Neural cell (in vitro differentiated cells): Measurements from ENCODE around the gene IL13RA1. TPM values are rescaled to one million over a fixed set of nuclear protein-coding genes. Genes with fewer than 3 reads are reported as not detected.

Source experiments
- H2AFZ ChIP-seq: fragments of 200-600, 300-800 bp; sonication (generic), shearing (Covaris generic); 2 replicates; pipeline ENCODE4 v1.6.0; 2014; ENCODE audit warnings: low read depth, mild to moderate bottlenecking, antibody characterized with exemption, low read length, moderate library complexity
- H3F3A ChIP-seq: fragments of 200-600 bp; shearing (Covaris generic); 2 replicates; pipeline ENCODE4 v1.6.1; 2016; ENCODE audit warnings: mild to moderate bottlenecking, moderate library complexity, mixed read lengths, antibody characterized with exemption, low read length; ENCODE audit not compliant: insufficient read depth, poor library complexity, severe bottlenecking
- H3K27ac ChIP-seq: fragments of 200-600, 300-800 bp; sonication (generic), shearing (Covaris generic); 2 replicates; pipeline ENCODE4 v1.5.1; 2014; ENCODE audit warnings: mild to moderate bottlenecking, low read length, moderate library complexity
- H3K27me3 ChIP-seq: fragments of 300-800, 200-600 bp; sonication (generic), shearing (Covaris generic); 2 replicates; pipeline ENCODE4 v1.6.0; 2014; ENCODE audit warnings: mild to moderate bottlenecking, low read depth, low read length, moderate library complexity; ENCODE audit not compliant: insufficient read depth
- H3K36me3 ChIP-seq: fragments of 300-800, 200-600 bp; sonication (generic), shearing (Covaris generic); 2 replicates; pipeline ENCODE4 v1.5.1; 2014; ENCODE audit warnings: mild to moderate bottlenecking, antibody characterized with exemption, low read length, moderate library complexity; ENCODE audit not compliant: insufficient read depth
- H3K4me2 ChIP-seq: fragments of 300-800, 200-600 bp; sonication (generic), shearing (Covaris generic); 2 replicates; pipeline ENCODE4 v1.6.0; 2014; ENCODE audit warnings: mild to moderate bottlenecking, low read length
- H3K4me3 ChIP-seq: fragments of 300-800, 200-600 bp; sonication (generic), shearing (Covaris generic); 2 replicates; pipeline ENCODE4 v1.5.1; 2014; ENCODE audit warnings: mild to moderate bottlenecking, low read length, moderate library complexity
- H3K79me2 ChIP-seq: fragments of 200-600 bp; shearing (Covaris generic); replicated peaks from 2 replicates; pipeline ENCODE4 v1.6.0; 2014; ENCODE audit warnings: mild to moderate bottlenecking, low read length, moderate library complexity; ENCODE audit not compliant: insufficient read depth
- H3K9ac ChIP-seq: fragments of 300-800, 200-600 bp; sonication (generic), shearing (Covaris generic); 2 replicates; pipeline ENCODE4 v1.6.1; 2016; ENCODE audit warnings: mild to moderate bottlenecking, low read length, mixed read lengths
- H3K9me2 ChIP-seq: fragments of 200-600 bp; shearing (Covaris generic); 2 replicates; pipeline ENCODE4 v1.6.1; 2016; ENCODE audit warnings: mild to moderate bottlenecking, low read length, mixed read lengths; ENCODE audit not compliant: insufficient read depth
- H3K9me3 ChIP-seq: fragments of 200-600, 300-800 bp; sonication (generic), shearing (Covaris generic); 2 replicates; pipeline ENCODE4 v1.6.1; 2016; ENCODE audit warnings: mild to moderate bottlenecking, mixed run types, low read length, moderate library complexity, mixed read lengths
- H4K20me1 ChIP-seq: fragments of 200-600 bp; shearing (Covaris generic); 2 replicates; pipeline ENCODE4 v1.6.1; 2016; ENCODE audit warnings: mild to moderate bottlenecking, mixed run types; ENCODE audit not compliant: insufficient read depth
- EP300 ChIP-seq: fragments of 450-650 bp; conservative IDR thresholded peaks from 2 replicates; pipeline ENCODE4 v1.6.1; 2014; ENCODE audit warnings: antibody characterized with exemption, mild to moderate bottlenecking, moderate library complexity; ENCODE audit not compliant: poor library complexity, severe bottlenecking
- EZH2 ChIP-seq: fragments of 200-600, 300-800 bp; shearing (Covaris generic), sonication (generic); IDR thresholded peaks from 2 replicates; pipeline ENCODE4 v1.6.1; 2014; ENCODE audit warnings: antibody characterized with exemption, low read length, borderline replicate concordance, mild to moderate bottlenecking; ENCODE audit not compliant: insufficient read depth, poor library complexity, severe bottlenecking
- MXI1 ChIP-seq: fragments of 450-650 bp; conservative IDR thresholded peaks from 2 replicates; pipeline ENCODE4 v1.6.1; 2014; ENCODE audit warnings: antibody characterized with exemption, mild to moderate bottlenecking; ENCODE audit not compliant: poor library complexity, severe bottlenecking
- POLR2AphosphoS5 ChIP-seq: IDR thresholded peaks from 2 replicates; pipeline ENCODE4 v1.6.1; 2012
- RAD21 ChIP-seq: fragments of 450-650 bp; conservative IDR thresholded peaks from 2 replicates; pipeline ENCODE4 v1.6.1; 2014; ENCODE audit warnings: antibody characterized with exemption, mild to moderate bottlenecking, moderate library complexity
- SMC3 ChIP-seq: fragments of 450-650 bp; conservative IDR thresholded peaks from 2 replicates; pipeline ENCODE4 v1.6.1; 2014; ENCODE audit warnings: antibody characterized with exemption, mild to moderate bottlenecking, moderate library complexity; ENCODE audit not compliant: poor library complexity
- TAF1 ChIP-seq: IDR thresholded peaks from 2 replicates; pipeline ENCODE4 v1.6.1; 2012; ENCODE audit warnings: low read depth
- polyA plus RNA-seq: library from polyadenylated mRNA; depleted of rRNA; stranded (reverse); fragments of >200 nt; gene quantifications from 2 replicates; pipeline ENCODE4 v1.2.3, GENCODE V29; 2014
- TF ChIP-seq, protein P1 (sequence below): fragments of 450-650 bp; IDR thresholded peaks from 2 replicates; pipeline ENCODE4 v1.5.1; 2014; ENCODE audit warnings: antibody characterized with exemption, mild to moderate bottlenecking, moderate library complexity; ENCODE audit not compliant: poor library complexity, severe bottlenecking
- TF ChIP-seq, protein P2 (sequence below): IDR thresholded peaks from 2 replicates; pipeline ENCODE4 v1.6.1; 2012; ENCODE audit warnings: borderline replicate concordance

IL13RA1 gene
- polyA plus RNA-seq, 1 donor from 2014 or later, result 0.30 TPM

DNA sequence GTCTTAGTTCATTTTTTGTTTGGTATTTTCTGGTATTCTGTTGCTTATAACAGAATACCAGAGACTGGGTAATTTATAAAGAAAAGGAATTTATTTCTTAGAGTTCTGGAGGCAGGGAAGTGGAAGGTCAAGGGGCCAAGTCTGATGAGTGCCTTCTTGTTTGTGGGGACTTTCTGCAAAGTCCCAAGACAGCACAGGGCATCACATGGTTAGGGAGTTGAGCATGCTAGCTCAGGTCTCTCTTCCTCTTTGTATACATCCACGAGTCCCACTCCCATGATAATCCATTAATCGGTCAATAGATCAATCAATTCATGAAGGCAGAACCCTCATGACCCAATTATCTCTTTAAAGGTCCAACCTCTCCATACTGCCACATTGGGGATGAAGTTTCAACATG is 31.1 kb downstream of the IL13RA1 start:
- Histone ChIP-seq H3K9me3 (no peaks in the 10 kb centered on the region), H3K27me3 (no peaks in the 10 kb centered on the region), H3K36me3 (no peaks in the 10 kb centered on the region)

DNA sequence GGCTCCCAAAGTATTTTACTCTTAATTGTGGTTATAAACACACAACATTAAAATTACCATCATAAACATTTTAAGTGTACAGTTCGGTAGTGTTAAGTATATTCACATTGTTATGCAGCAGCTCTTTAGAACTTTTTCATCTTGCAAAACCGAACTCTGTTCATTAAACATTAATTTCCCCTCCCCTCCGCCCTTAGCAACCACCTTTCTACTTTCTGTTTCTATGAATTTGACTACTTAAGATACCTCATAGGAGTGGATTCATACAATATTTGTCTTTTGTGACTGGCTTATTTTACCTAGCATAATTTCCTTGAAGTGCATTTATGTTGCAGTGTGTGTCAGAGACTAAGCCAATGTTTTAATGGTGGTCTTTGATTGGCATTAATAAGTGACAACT is 32.6 kb downstream of the IL13RA1 start:
- Histone ChIP-seq H3K27ac (no peak overlapping the region), H4K20me1 (no peaks in the 10 kb centered on the region)

More for the DNA sequence above, 31.1 kb downstream of the IL13RA1 start:
- H3K9me2 ChIP-seq, result no peaks in the 10 kb centered on the region
- H3K27ac ChIP-seq, result no peak overlapping the region
- no peak for TF ChIP-seq SMC3
- no peak for TF ChIP-seq MXI1
- no peak for TF ChIP-seq EP300
- TF ChIP-seq POLR2AphosphoS5, result no peak
- TF ChIP-seq EZH2, result no peak
- no peak for TF ChIP-seq RAD21
- no peak overlapping the region for H3K4me2 ChIP-seq
- H3K4me3 ChIP-seq, result no peak overlapping the region
- H3K9ac ChIP-seq, result no peak overlapping the region
- no peaks in the 10 kb centered on the region for H4K20me1 ChIP-seq
- no peak overlapping the region for H2AFZ ChIP-seq
- H3F3A ChIP-seq, result no peaks in the 10 kb centered on the region
- H3K79me2 ChIP-seq, result no peaks in the 10 kb centered on the region

More for the DNA sequence above, 32.6 kb downstream of the IL13RA1 start:
- H3K4me3 ChIP-seq, result no peak overlapping the region
- no peaks in the 10 kb centered on the region for H3K36me3 ChIP-seq
- TF ChIP-seq, protein P1, sequence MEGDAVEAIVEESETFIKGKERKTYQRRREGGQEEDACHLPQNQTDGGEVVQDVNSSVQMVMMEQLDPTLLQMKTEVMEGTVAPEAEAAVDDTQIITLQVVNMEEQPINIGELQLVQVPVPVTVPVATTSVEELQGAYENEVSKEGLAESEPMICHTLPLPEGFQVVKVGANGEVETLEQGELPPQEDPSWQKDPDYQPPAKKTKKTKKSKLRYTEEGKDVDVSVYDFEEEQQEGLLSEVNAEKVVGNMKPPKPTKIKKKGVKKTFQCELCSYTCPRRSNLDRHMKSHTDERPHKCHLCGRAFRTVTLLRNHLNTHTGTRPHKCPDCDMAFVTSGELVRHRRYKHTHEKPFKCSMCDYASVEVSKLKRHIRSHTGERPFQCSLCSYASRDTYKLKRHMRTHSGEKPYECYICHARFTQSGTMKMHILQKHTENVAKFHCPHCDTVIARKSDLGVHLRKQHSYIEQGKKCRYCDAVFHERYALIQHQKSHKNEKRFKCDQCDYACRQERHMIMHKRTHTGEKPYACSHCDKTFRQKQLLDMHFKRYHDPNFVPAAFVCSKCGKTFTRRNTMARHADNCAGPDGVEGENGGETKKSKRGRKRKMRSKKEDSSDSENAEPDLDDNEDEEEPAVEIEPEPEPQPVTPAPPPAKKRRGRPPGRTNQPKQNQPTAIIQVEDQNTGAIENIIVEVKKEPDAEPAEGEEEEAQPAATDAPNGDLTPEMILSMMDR, result no peak
- TF ChIP-seq, protein P2, sequence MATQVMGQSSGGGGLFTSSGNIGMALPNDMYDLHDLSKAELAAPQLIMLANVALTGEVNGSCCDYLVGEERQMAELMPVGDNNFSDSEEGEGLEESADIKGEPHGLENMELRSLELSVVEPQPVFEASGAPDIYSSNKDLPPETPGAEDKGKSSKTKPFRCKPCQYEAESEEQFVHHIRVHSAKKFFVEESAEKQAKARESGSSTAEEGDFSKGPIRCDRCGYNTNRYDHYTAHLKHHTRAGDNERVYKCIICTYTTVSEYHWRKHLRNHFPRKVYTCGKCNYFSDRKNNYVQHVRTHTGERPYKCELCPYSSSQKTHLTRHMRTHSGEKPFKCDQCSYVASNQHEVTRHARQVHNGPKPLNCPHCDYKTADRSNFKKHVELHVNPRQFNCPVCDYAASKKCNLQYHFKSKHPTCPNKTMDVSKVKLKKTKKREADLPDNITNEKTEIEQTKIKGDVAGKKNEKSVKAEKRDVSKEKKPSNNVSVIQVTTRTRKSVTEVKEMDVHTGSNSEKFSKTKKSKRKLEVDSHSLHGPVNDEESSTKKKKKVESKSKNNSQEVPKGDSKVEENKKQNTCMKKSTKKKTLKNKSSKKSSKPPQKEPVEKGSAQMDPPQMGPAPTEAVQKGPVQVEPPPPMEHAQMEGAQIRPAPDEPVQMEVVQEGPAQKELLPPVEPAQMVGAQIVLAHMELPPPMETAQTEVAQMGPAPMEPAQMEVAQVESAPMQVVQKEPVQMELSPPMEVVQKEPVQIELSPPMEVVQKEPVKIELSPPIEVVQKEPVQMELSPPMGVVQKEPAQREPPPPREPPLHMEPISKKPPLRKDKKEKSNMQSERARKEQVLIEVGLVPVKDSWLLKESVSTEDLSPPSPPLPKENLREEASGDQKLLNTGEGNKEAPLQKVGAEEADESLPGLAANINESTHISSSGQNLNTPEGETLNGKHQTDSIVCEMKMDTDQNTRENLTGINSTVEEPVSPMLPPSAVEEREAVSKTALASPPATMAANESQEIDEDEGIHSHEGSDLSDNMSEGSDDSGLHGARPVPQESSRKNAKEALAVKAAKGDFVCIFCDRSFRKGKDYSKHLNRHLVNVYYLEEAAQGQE, result no peak
- no peak for TF ChIP-seq POLR2AphosphoS5
- no peak for TF ChIP-seq EZH2
- TF ChIP-seq SMC3, result no peak
- no peak for TF ChIP-seq TAF1
- no peak for TF ChIP-seq EP300
- TF ChIP-seq RAD21, result no peak
- no peak for TF ChIP-seq MXI1
- H3K4me2 ChIP-seq, result no peak overlapping the region
- no peaks in the 10 kb centered on the region for H3K27me3 ChIP-seq
- H3K79me2 ChIP-seq, result no peaks in the 10 kb centered on the region
- H3F3A ChIP-seq, result no peaks in the 10 kb centered on the region
- no peaks in the 10 kb centered on the region for H3K9me2 ChIP-seq
- H3K9ac ChIP-seq, result no peak overlapping the region
- no peaks in the 10 kb centered on the region for H3K9me3 ChIP-seq
- no peak overlapping the region for H2AFZ ChIP-seq
